GM12878 (cell line): ENCODE data around the gene GARRE1. TPM values are rescaled to one million over a fixed set of nuclear protein-coding genes. Genes with fewer than 3 reads are reported as not detected.

Experiments
- ATAC-seq: fragments of 200-7000 bp; cut with Tn5 transposase; 3 replicates; pipeline ENCODE4 v1.9.1; 2020; ENCODE audit warnings: mild to moderate bottlenecking, moderate library complexity
- BruUV-seq: library from RNA; stranded (reverse); fragments of 400-500 nt; replicated peaks from 2 replicates; lab custom pipeline; 2021; lab: Mats Ljungman, UMichigan
- CTCF ChIA-PET: fragments of 300-600 bp; sonication (Branson Sonifier 250); formaldehyde crosslinking; extraction: SDS; loops from one replicate; lab custom pipeline; 2021; ENCODE audit warnings: inconsistent platforms; lab: Yijun Ruan, JAX
- POLR2A ChIA-PET: fragments of 350-600 bp; formaldehyde crosslinking; extraction: SDS; loops from one replicate; lab custom pipeline; 2021; ENCODE audit warnings: inconsistent platforms; lab: Charles Lee
- RAD21 ChIA-PET: fragments of 300-600 bp; sonication (Branson Sonifier 250); formaldehyde crosslinking; loops from one replicate; lab custom pipeline; 2023; ENCODE audit warnings: antibody characterized with exemption; ENCODE audit not compliant: unreplicated experiment; lab: Charles Lee
- SMC1A ChIA-PET: fragments of 300-600 bp; sonication (Branson Sonifier 250); formaldehyde crosslinking; loops from one replicate; lab custom pipeline; 2023; ENCODE audit not compliant: unreplicated experiment, uncharacterized antibody; lab: Charles Lee
- DNase-seq: peaks from one replicate; pipeline ENCODE4 v3.0.0-alpha.2; 2011; ENCODE audit warnings: low read depth, low spot score
- FAIRE-seq: peaks from 3 replicates; lab custom pipeline; 2011; peaks lifted over from hg19 to GRCh38; lab: Jason Lieb, UNC
- H2AFZ ChIP-seq: 2 replicates; pipeline ENCODE4 v1.6.0; 2011; ENCODE audit warnings: low read depth, low read length, control low read depth; ENCODE audit not compliant: control insufficient read depth
- H3K27ac ChIP-seq: 2 replicates; pipeline ENCODE4 v1.5.1; 2011; ENCODE audit warnings: control low read depth; ENCODE audit not compliant: control insufficient read depth, insufficient read depth
- H3K27me3 ChIP-seq, 2 experiments: replicated peaks in 1 of 2; 2 replicates each; pipeline versions ENCODE4 v1.6.0 to v1.6.1; 2011; ENCODE audit warnings: low read length in 1 of 2; ENCODE audit not compliant: control insufficient read depth in 2 of 2, insufficient read depth in 2 of 2
- H3K36me3 ChIP-seq, 2 experiments: 2 replicates each; pipeline ENCODE4 v1.5.1; 2011; ENCODE audit warnings: low read length in 1 of 2; ENCODE audit not compliant: control insufficient read depth in 2 of 2, insufficient read depth in 2 of 2
- H3K4me1 ChIP-seq: 2 replicates; pipeline ENCODE4 v1.6.1; 2011; ENCODE audit warnings: mild to moderate bottlenecking, low read length, moderate library complexity, mixed read lengths; ENCODE audit not compliant: control insufficient read depth, insufficient read depth
- H3K4me2 ChIP-seq: 2 replicates; pipeline ENCODE4 v1.6.0; 2011; ENCODE audit warnings: control low read depth; ENCODE audit not compliant: control insufficient read depth, insufficient read depth
- H3K4me3 ChIP-seq: fragments of 200-600 bp; sonication (generic); 2 replicates; pipeline ENCODE4 v1.5.1; 2016
- H3K79me2 ChIP-seq: 2 replicates; pipeline ENCODE4 v1.6.0; 2011; ENCODE audit warnings: low read length; ENCODE audit not compliant: control insufficient read depth, insufficient read depth
- H3K9ac ChIP-seq: 2 replicates; pipeline ENCODE4 v1.8.0; 2011; ENCODE audit warnings: low read length, control low read depth, mixed read lengths; ENCODE audit not compliant: control insufficient read depth, insufficient read depth
- H3K9me3 ChIP-seq: replicated peaks from 3 replicates; pipeline ENCODE4 v1.5.1; 2011; ENCODE audit warnings: mild to moderate bottlenecking, low read length; ENCODE audit not compliant: control insufficient read depth, insufficient read depth
- H4K20me1 ChIP-seq: 2 replicates; pipeline ENCODE4 v1.6.0; 2011; ENCODE audit not compliant: control insufficient read depth, insufficient read depth
- CBFB ChIP-seq: IDR thresholded peaks from 2 replicates; pipeline ENCODE4 v1.6.1; 2016; ENCODE audit warnings: antibody characterized with exemption, low read depth
- HCFC1 ChIP-seq: fragments of 150-350 bp; IDR thresholded peaks from 2 replicates; pipeline ENCODE4 v1.6.1; 2014; ENCODE audit warnings: low read length
- MXI1 ChIP-seq: fragments of 150-350 bp; IDR thresholded peaks from 2 replicates; pipeline ENCODE4 v1.6.1; 2011; ENCODE audit warnings: low read depth, mild to moderate bottlenecking, inconsistent platforms, low read length, improper control_type of control experiment
- NFYB ChIP-seq: IDR thresholded peaks from 2 replicates; pipeline ENCODE4 v1.6.1; 2011; ENCODE audit warnings: low read depth, mild to moderate bottlenecking, low read length, improper control_type of control experiment, moderate library complexity; ENCODE audit not compliant: insufficient read depth
- POLR2A ChIP-seq: IDR thresholded peaks from 2 replicates; pipeline ENCODE4 v1.6.1; 2011; ENCODE audit warnings: low read depth, mild to moderate bottlenecking, low read length
- SIX5 ChIP-seq: IDR thresholded peaks from 2 replicates; pipeline ENCODE4 v1.6.1; 2011; ENCODE audit warnings: mild to moderate bottlenecking, low read depth, low read length, moderate library complexity; ENCODE audit not compliant: severe bottlenecking
- SMAD1 ChIP-seq: fragments of 450-650 bp; IDR thresholded peaks from 2 replicates; pipeline ENCODE4 v1.6.1; 2018; ENCODE audit warnings: mild to moderate bottlenecking, low read depth; ENCODE audit not compliant: partially characterized antibody
- SMARCA5 ChIP-seq: fragments of 450-650 bp; IDR thresholded peaks from 2 replicates; pipeline ENCODE4 v1.6.1; 2017; ENCODE audit warnings: mild to moderate bottlenecking
- SUZ12 ChIP-seq: fragments of 200-600 bp; sonication (generic); IDR thresholded peaks from one replicate; pipeline ENCODE4 v1.6.1; 2018; ENCODE audit warnings: antibody characterized with exemption, mild to moderate bottlenecking; ENCODE audit not compliant: unreplicated experiment
- WGBS: methylation state at CpG from one replicate; pipeline ENCODE4 v1.1.6; 2016; ENCODE audit warnings: low lambda C conversion rate; ENCODE audit not compliant: insufficient replicate concordance, insufficient coverage; ENCODE audit errors: missing lambda C conversion rate; 5-methylcytosine and 5-hydroxymethylcytosine counted together
- in situ Hi-C: fragments of 300-500 bp; cut with MboI; formaldehyde crosslinking; loops from 9 replicates; pipeline ENCODE4 v1.14.3; 2018; ENCODE audit warnings: mixed read lengths
- intact Hi-C: fragments of 100-400 bp; cut with micrococcal nuclease; formaldehyde crosslinking; loops from one replicate; pipeline ENCODE4 v1.14.2; 2022; ENCODE audit not compliant: unreplicated experiment
- polyA plus RNA-seq, 11 experiments: library from polyadenylated mRNA; depleted of rRNA in 4 of 11; unstranded in 6 of 11; stranded (reverse) in 5 of 11; fragments of >200 nt; fragmentation: Nextera tagmentation in 4 of 11; fragmentation: Illumina TruSeq in 1 of 11; extraction: Ambion mirVana in 4 of 11; extraction: Trizol in 1 of 11; gene quantifications; 1 replicate in 1 of 11; 2 replicates in 10 of 11; pipeline versions ENCODE4 v1.2.1 to v1.2.3, GENCODE V29; 2011 to 2016; ENCODE audit warnings: inconsistent platforms in 2 of 11, missing spikeins in 2 of 11, low read depth in 1 of 11
- total RNA-seq, 4 experiments: library from RNA; depleted of rRNA in 3 of 4; stranded (reverse); fragments of >200 nt in 3 of 4; fragmentation: Illumina TruSeq in 1 of 4; extraction: Trizol in 1 of 4; gene quantifications; 2 replicates each; pipeline versions ENCODE4 v1.2.1 to v1.2.3, GENCODE V29; 2013 to 2021
- TF ChIP-seq, protein P1 (sequence below): fragments of 450-650 bp; IDR thresholded peaks from 2 replicates; pipeline ENCODE4 v1.6.1; 2018; ENCODE audit warnings: mild to moderate bottlenecking, low read depth, moderate library complexity; ENCODE audit not compliant: partially characterized antibody
- TF ChIP-seq, protein P2 (sequence below): IDR thresholded peaks from 2 replicates; pipeline ENCODE4 v1.6.1; 2011; ENCODE audit warnings: low read depth, mild to moderate bottlenecking, low read length, moderate library complexity, borderline replicate concordance; ENCODE audit errors: extremely low read depth
- TF ChIP-seq, protein P3 (sequence below): IDR thresholded peaks from 2 replicates; pipeline ENCODE4 v1.6.1; 2012; ENCODE audit warnings: low read depth, low read length, improper control_type of control experiment
- TF ChIP-seq, protein P4 (sequence below): fragments of 450-650 bp; IDR thresholded peaks from 2 replicates; pipeline ENCODE4 v1.6.1; 2018; ENCODE audit warnings: borderline replicate concordance, mild to moderate bottlenecking; ENCODE audit not compliant: partially characterized antibody
- TF ChIP-seq, protein P5 (sequence below): fragments of 450-650 bp; IDR thresholded peaks from 2 replicates; pipeline ENCODE4 v1.6.1; 2017; ENCODE audit warnings: mild to moderate bottlenecking, low read depth, inconsistent platforms; ENCODE audit not compliant: poor library complexity, severe bottlenecking
- TF ChIP-seq, protein P6 (sequence below): IDR thresholded peaks from 2 replicates; pipeline ENCODE4 v1.6.1; 2012; ENCODE audit warnings: low read depth, low read length, improper control_type of control experiment

The GARRE1 gene
- total and polyA plus RNA-seq, 10 of the 15 experiments (the other 5 are each of a cell fraction or from before 2014, with no cell fraction given): 1.1 to 9.4 (median 5.1) TPM

DNA sequence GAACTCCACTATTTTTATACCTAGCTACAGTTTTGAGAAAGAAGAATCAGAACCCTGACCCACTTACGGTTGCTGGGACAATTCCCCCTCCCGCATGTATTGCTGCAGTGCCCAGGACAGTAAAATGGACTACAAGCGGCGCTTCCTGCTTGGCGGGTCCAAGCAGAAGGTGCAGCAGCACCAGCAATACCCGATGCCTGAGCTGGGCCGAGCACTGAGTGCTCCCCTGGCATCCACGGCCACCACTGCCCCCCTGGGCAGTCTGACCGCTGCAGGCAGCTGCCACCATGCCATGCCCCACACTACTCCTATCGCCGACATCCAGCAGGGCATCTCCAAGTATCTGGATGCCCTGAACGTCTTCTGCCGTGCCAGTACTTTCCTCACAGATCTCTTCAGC, 46.0 kb downstream of the GARRE1 start:
- 84% methylated on average over 13 of the region's 13 CpGs for WGBS
- no peak for DNase-seq
- CTCF ChIA-PET: no interaction called here
- TF ChIP-seq NFYB (no peak), SMARCA5 (no peak), SIX5 (no peak), SMAD1 (no peak), HCFC1 (no peak), CBFB (no peak), SUZ12 (no peak), POLR2A (no peak), MXI1 (no peak)
- TF ChIP-seq, protein P1, sequence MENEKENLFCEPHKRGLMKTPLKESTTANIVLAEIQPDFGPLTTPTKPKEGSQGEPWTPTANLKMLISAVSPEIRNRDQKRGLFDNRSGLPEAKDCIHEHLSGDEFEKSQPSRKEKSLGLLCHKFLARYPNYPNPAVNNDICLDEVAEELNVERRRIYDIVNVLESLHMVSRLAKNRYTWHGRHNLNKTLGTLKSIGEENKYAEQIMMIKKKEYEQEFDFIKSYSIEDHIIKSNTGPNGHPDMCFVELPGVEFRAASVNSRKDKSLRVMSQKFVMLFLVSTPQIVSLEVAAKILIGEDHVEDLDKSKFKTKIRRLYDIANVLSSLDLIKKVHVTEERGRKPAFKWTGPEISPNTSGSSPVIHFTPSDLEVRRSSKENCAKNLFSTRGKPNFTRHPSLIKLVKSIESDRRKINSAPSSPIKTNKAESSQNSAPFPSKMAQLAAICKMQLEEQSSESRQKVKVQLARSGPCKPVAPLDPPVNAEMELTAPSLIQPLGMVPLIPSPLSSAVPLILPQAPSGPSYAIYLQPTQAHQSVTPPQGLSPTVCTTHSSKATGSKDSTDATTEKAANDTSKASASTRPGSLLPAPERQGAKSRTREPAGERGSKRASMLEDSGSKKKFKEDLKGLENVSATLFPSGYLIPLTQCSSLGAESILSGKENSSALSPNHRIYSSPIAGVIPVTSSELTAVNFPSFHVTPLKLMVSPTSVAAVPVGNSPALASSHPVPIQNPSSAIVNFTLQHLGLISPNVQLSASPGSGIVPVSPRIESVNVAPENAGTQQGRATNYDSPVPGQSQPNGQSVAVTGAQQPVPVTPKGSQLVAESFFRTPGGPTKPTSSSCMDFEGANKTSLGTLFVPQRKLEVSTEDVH: no peak
- TF ChIP-seq, protein P2, sequence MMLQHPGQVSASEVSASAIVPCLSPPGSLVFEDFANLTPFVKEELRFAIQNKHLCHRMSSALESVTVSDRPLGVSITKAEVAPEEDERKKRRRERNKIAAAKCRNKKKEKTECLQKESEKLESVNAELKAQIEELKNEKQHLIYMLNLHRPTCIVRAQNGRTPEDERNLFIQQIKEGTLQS: no peak
- TF ChIP-seq, protein P3, sequence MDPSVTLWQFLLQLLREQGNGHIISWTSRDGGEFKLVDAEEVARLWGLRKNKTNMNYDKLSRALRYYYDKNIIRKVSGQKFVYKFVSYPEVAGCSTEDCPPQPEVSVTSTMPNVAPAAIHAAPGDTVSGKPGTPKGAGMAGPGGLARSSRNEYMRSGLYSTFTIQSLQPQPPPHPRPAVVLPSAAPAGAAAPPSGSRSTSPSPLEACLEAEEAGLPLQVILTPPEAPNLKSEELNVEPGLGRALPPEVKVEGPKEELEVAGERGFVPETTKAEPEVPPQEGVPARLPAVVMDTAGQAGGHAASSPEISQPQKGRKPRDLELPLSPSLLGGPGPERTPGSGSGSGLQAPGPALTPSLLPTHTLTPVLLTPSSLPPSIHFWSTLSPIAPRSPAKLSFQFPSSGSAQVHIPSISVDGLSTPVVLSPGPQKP: no peak
- TF ChIP-seq, protein P4, sequence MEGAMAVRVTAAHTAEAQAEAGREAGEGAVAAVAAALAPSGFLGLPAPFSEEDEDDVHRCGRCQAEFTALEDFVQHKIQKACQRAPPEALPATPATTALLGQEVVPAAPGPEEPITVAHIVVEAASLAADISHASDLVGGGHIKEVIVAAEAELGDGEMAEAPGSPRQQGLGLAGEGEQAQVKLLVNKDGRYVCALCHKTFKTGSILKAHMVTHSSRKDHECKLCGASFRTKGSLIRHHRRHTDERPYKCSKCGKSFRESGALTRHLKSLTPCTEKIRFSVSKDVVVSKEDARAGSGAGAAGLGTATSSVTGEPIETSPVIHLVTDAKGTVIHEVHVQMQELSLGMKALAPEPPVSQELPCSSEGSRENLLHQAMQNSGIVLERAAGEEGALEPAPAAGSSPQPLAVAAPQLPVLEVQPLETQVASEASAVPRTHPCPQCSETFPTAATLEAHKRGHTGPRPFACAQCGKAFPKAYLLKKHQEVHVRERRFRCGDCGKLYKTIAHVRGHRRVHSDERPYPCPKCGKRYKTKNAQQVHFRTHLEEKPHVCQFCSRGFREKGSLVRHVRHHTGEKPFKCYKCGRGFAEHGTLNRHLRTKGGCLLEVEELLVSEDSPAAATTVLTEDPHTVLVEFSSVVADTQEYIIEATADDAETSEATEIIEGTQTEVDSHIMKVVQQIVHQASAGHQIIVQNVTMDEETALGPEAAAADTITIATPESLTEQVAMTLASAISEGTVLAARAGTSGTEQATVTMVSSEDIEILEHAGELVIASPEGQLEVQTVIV: no peak
- TF ChIP-seq, protein P5, sequence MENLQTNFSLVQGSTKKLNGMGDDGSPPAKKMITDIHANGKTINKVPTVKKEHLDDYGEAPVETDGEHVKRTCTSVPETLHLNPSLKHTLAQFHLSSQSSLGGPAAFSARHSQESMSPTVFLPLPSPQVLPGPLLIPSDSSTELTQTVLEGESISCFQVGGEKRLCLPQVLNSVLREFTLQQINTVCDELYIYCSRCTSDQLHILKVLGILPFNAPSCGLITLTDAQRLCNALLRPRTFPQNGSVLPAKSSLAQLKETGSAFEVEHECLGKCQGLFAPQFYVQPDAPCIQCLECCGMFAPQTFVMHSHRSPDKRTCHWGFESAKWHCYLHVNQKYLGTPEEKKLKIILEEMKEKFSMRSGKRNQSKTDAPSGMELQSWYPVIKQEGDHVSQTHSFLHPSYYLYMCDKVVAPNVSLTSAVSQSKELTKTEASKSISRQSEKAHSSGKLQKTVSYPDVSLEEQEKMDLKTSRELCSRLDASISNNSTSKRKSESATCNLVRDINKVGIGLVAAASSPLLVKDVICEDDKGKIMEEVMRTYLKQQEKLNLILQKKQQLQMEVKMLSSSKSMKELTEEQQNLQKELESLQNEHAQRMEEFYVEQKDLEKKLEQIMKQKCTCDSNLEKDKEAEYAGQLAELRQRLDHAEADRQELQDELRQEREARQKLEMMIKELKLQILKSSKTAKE: no peak
- TF ChIP-seq, protein P6, sequence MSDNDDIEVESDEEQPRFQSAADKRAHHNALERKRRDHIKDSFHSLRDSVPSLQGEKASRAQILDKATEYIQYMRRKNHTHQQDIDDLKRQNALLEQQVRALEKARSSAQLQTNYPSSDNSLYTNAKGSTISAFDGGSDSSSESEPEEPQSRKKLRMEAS: no peak
- no peaks in the 10 kb centered on the region for H3K4me1 ChIP-seq
- no peak overlapping the region for H2AFZ ChIP-seq
- H3K9ac ChIP-seq: no peak overlapping the region
- no peak overlapping the region for H3K4me3 ChIP-seq
- no peaks in the 10 kb centered on the region for H3K27me3 ChIP-seq
- no peaks in the 10 kb centered on the region for H3K79me2 ChIP-seq
- intact Hi-C loops: no loop called here
- RAD21 ChIA-PET: no interaction called here
- FAIRE-seq: no peak
- no peak overlapping the region for H3K4me2 ChIP-seq
- no peaks in the 10 kb centered on the region; a peak in 2 of 4 replicates for H3K36me3 ChIP-seq
- BruUV-seq: TSS peak; percentile 82
- POLR2A ChIA-PET: interaction anchor here (0.5 kb wide), 1 partner anchor 1006 kb away, joined by 7 read pairs; no protein-coding TSS in a partner anchor
- SMC1A ChIA-PET: no interaction called here
- in situ Hi-C loops: no loop called here
- H3K9me3 ChIP-seq: no peaks in the 10 kb centered on the region
- H3K27ac ChIP-seq: no peak overlapping the region
- ATAC-seq: no peak
- no peaks in the 10 kb centered on the region for H4K20me1 ChIP-seq
